HL-60/S4 treated with phorbol 12-myristate 13-acetate at 8.2 ng/mL for 4 days and 3 days (cell line): Measurements from ENCODE around the gene SRSF9.
"Not testable (repeated sequence)": the region's sequence is repeated elsewhere in the genome, so short reads cannot be mapped to it uniquely, and the experiment has no call there.

Experiments used
- in situ Hi-C: fragments of 300-500 bp; cut with MboI; formaldehyde crosslinking; loops from 2 replicates; pipeline ENCODE4 v1.15.0; 2022; ENCODE audit warnings: low sequenced_read_pairs

The SRSF9 gene

GRCh38 chr12:120453060-120453750 is 16.3 kb downstream of the SRSF9 start:
- in situ Hi-C loops = no loop called here

GRCh38 chr12:120452524-120452923 is 17.0 kb downstream of the SRSF9 start:
- in situ Hi-C loops = not testable (repeated sequence)

DNA sequence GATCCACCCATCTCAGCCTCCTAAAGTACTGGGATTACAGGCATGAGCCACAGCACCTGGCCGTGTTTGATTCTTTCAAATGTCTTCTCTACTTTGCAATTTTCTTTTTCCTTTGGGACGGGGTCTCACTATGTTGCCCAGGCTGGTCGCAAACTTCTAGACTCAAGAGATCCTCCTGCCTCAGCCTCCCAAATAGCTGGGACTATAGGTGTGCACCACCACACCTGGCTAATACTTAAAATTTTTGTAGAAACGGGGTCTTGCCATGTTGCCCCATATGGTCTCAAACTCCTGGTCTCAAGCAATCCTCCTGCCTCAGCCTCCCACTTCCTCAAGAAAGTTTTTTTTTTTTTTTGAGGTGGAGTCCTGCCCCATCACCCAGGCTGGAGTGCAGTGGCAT is 21.6 kb downstream of the SRSF9 start:
- in situ Hi-C loops = no loop called here

DNA sequence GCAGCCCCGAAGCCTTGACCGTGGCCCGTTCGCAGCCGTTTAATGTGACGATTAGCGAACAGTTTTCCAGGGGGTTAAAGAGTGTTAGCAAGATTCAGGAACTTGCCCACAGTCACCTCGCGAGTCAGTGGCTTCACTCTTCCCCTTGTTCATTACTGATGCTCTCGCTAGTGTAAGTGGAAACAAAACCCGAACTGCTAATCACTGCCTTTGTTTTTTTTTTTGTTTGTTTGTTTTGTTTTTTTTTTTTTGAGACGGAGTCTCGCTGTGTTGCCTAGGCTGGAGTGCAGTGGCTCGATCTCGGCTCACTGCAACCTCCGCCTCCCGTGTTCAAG is 22.7 kb downstream of the SRSF9 start:
- in situ Hi-C loops = not testable (repeated sequence)

- in situ Hi-C loops = no loop called here
These were observed 23.4 kb downstream of the SRSF9 start, which contains the start of the genes GATC and TRIAP1 for GRCh38 chr12:120445911-120446843. GATC (plus strand) TSS chr12:120446444; CDS start chr12:120446481, 37 bp downstream. TRIAP1 (minus strand) TSS chr12:120446384; CDS start chr12:120446372, 12 bp downstream.

GRCh38 chr12:120444676-120445075 is 24.9 kb downstream of the SRSF9 start:
- in situ Hi-C loops = no loop called here

DNA sequence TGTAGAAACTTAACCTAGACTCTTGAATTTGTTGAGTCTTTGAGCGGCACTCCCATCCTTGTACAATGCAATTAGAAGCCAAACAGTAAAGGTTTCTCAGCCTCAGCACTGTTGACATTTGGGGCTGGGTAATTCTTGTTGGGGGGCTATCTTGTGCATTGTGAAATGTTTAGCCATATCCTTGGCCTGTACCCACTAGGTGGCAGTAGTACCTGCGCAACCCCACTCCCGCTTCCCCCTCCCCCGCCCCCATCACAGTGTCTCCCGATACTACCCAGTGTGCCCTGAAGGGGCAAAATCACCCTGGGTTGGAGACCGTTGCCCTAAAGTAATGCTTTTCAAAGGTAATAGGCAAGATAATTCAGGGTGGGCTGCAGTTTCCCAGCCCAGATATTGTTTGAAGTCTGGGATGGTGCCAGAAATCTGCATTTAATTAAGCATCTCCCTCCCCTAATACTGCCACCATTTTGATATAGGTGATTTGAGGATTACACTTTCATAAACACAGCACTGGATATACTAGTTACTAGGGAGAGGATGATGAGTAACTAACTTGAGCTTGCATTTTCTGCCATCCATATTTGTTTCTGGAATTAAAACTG is 29.8 kb downstream of the SRSF9 start:
- in situ Hi-C loops = no loop called here

- in situ Hi-C loops = no loop called here
These were observed 30.9 kb downstream of the SRSF9 start for GRCh38 chr12:120438495-120439198.

DNA sequence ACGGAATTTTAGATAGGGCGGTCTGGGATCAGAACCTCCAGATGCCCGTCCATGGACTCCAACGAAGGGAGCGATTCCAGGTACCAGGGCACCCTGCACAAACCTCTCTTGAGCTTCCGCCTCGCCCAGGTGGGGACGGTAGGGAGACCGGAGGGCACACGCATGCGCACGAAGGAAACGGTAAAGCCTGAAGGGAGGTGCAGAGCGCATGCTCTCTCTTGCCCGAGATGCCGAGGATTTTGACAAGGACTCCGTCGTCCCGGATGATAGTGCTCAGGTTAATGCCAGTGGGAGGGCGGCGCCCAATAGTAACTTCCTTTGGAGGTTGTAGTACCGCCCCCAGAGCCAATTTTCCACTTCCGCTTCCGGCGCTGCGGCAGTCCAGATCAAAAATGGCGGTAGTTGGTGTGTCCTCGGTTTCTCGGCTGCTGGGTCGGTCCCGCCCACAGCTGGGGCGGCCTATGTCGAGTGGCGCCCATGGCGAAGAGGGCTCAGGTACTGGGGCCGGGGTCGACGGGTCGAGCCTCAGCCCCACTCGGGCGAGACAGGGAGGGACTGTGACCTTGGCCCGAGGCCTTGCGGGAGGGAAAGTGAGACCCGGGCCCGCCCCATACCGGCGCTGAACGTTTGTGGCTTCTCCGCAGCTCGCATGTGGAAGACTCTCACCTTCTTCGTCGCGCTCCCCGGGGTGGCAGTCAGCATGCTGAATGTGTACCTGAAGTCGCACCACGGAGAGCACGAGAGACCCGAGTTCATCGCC is 31.6 kb downstream of the SRSF9 start, which contains the start of gene COX6A1:
TSS of gene COX6A1 (plus strand) at position 379 of the 760 bp plus-strand sequence. CDS start at position 393, 14 bp downstream.
- in situ Hi-C loops = no loop called here

DNA sequence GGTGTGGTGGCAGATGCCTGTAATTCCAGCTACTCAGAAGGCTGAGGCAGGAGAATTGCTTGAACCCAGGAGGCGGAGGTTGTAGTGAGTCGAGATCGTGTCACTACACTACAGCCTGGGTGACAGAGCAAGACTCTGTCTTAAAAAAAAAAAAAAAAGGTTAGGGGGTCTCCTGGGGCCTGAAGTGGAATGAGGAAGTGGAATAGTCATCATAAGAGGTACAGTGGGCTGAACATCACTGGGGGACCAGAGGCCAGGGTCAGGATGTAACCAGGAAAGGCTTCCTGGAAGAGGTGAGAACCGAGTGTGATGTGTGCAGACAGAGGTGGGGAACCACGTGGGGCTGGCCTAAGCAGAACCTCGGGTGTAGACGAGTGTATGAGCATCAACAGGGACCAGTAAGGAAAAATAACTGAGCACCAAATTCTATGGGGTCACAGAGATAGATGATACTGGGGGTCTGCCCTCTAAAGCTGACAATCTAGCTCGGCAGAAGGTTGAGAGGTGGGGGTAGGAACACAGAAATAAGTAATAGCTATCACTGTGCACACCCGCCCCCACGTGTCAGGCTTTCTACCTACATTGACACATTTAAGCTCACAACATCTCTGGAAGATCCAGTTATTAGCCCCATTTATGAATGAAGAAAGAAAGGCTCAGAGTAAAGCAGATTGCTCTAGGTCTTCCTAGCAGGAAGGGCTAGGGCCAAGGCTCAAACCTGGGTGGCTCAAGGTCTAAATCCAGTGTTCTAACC is 36.6 kb downstream of the SRSF9 start:
- in situ Hi-C loops = no loop called here

DNA sequence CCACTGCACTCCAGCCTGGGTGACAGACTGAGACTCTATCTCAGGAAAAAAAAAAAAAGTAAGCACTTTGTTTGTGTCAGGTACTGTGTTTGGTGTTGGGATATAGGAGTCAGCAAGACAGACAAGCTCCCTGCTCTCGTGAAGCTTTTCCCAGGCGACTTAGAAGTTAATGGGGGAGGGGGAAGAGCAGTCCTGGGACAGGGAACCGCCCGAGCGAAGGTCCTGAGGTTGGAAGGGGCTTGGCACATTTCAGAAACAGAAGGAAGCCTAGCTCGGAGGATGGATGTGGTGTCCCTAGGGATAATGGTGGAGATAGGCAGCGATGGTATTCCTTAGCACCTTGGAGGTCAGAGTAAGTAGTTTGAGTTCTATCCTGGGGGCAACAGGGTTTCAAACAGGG is 40.2 kb downstream of the SRSF9 start:
- in situ Hi-C loops = no loop called here

DNA sequence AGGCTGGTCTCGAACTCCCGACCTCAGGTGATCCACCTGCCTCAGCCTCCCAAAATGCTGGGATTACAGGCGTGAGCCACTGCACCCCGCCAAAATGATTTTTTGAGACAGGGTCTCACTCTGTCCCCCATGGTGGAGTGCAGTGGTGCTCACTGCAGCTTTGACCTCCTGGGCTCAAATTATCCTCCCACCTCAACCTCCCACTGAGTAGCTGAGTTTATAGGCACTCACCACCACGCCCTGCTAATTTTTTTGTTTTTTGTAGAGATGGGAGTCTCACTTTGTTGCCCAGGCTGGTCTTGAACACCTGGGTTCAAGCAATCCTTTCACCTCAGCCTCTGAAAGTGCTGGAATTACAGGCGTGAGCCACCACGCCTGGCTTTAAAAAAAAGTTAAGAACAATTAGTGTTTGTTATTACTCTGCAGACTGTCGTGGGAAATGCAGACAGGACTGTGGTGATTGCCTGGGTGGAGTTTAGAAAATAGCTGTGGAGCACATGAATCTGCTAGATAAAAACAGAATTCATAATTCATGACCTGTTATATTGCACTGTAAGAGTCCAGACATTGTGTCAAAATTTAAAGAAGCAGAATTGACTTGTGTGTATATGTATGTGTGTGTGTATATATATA is 40.8 kb downstream of the SRSF9 start:
- in situ Hi-C loops = no loop called here

GRCh38 chr12:120425797-120426196 is 43.8 kb downstream of the SRSF9 start:
- in situ Hi-C loops = no loop called here

- in situ Hi-C loops = no loop called here
These were observed 46.6 kb downstream of the SRSF9 start for GRCh38 chr12:120422892-120423456.

- in situ Hi-C loops = no loop called here
These were observed 47.8 kb downstream of the SRSF9 start for GRCh38 chr12:120421701-120422100.

GRCh38 chr12:120417917-120418580 is 51.5 kb downstream of the SRSF9 start:
- in situ Hi-C loops = no loop called here

GRCh38 chr12:120416490-120417216 is 52.9 kb downstream of the SRSF9 start:
- in situ Hi-C loops = no loop called here
